Smooth muscle cell of the coronary artery (primary cell): ENCODE data around the gene SLC25A19. TPM values are rescaled to one million over a fixed set of nuclear protein-coding genes. Genes with fewer than 3 reads are reported as not detected.

Experiments used
- total RNA-seq: library from RNA; depleted of rRNA; stranded (reverse); fragments of >200 nt; gene quantifications from 2 replicates; pipeline ENCODE4 v1.2.3, GENCODE V29; 2014; ENCODE audit warnings: low replicate concordance

Gene SLC25A19
- 4.9 and 5.4 TPM in 2 replicates for total RNA-seq

DNA sequence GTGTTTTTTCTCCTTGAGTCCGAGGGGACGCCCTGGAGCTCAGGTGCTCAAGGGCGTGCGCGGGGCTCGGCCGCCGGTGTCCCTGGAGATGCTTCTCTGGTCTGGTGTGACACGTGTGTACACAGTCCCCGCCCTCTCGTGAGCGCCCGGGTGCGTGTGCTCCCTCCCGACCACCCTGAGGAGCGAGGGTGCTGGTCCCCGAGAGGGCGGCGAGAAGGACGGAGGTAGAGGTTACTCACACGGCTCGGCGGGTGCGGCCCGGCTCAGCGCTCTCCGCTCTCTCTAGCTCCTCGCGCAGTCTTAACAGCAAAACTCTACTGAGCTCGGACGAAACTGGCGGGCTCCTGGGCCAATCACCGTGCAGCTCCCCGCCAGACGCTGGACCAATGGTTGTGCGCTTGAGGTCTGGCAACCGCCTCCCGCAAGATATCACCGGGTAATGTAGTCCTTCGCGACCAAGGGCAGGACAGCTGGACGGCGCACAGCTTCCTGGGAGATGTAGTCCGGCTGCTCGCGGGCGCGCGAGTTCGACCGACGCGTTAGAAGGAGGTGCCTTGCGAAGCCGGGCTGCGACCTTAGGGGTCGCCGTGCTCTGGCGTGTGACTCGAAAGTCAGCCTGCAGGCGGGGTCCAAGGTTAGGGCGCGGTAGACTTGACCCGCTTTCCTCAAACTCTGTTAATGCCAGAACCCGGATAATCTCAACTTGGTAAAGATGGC, at the start of gene SLC25A19:
SLC25A19 (minus strand) TSS at position 319 of the 717 bp plus-strand sequence. CDS start 2,669 bp downstream, outside the sequence.

DNA sequence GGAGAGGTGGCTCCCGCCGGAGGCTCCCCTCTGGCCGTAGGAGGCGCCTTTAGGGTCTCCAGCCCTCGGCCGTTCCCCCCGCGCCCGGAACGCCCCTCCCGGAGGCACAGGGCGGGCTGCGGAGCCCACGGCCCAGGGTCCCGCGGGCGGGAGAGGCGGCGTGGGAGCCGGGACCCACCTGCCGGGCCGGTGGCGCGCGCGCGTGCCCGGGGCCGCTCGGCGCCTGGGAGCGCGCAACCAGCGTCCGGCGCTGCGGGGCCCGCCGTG, 18.3 kb downstream of the SLC25A19 start, which contains the start of gene MIF4GD:
MIF4GD (minus strand) TSS at position 266 of the 267 bp plus-strand sequence. CDS start 1,036 bp downstream, outside the sequence.

DNA sequence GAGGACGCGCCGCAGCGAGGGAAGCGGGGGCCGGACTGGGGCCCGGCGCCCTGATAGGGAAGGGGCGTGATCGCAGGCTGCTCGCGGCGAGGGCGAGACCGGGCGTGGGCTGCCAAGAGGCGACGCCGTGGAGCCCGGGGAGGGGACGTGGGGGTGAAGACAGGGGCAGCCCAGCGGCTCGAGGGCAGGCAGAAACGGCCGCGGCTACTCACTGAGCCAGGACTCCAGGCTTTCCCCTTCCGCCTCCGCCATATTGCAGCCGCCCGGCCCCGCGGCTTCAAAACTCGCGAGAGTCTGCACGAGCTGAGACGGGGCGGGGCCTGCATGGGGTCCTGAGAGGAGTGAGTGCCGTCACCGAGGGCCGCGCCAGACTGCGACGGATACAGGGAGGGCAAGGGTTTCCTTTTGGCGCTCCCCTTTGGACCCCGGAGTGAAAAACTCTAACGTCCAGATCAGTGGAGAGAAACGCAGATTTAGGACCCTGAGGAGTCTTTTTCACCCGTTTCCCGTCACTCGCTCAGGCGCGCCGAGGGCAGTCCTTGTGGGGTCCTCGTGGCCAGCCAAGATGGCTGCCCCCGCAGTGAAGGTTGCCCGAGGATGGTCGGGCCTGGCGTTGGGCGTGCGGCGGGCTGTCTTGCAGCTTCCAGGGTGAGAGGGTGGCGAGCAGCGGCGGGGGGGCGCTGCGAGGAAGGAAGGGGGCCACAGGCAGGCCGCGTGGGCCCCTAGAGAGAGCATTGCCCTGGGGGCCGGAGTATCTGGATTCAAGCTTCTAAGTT, 27.7 kb downstream of the SLC25A19 start, which contains the start of the genes GGA3 and MRPS7:
GGA3 (minus strand) TSS at position 271 of the 776 bp plus-strand sequence; CDS start at position 252, 19 bp downstream.
MRPS7 (plus strand) TSS at position 544 of the 776 bp plus-strand sequence; CDS start at position 566, 22 bp downstream.

Other genes with a start within 250 kb of the SLC25A19 start
- 236 and 296 TPM in 2 replicates for gene ATP5PD, start 242.5 kb downstream of the SLC25A19 start, total RNA-seq
- 10.4 and 26.4 TPM in 2 replicates for gene KCTD2, start 242.2 kb downstream of the SLC25A19 start, total RNA-seq
- 0.60 and 2.8 TPM in 2 replicates for gene SLC16A5, start 201.5 kb downstream of the SLC25A19 start, total RNA-seq
- gene ARMC7, start 179.5 kb downstream of the SLC25A19 start, total RNA-seq = 2.0 and 2.1 TPM in 2 replicates
- gene NT5C, start 157.7 kb downstream of the SLC25A19 start, total RNA-seq = 20.4 and 54.6 TPM in 2 replicates
- 16.0 and 107 TPM in 2 replicates for gene JPT1, start 134.9 kb downstream of the SLC25A19 start, total RNA-seq
- gene SUMO2, start 106.5 kb downstream of the SLC25A19 start, total RNA-seq = 148 and 219 TPM in 2 replicates
- 24.6 and 28.5 TPM in 2 replicates for gene NUP85, start 83.8 kb downstream of the SLC25A19 start, total RNA-seq
- gene GGA3, start 27.8 kb downstream of the SLC25A19 start, total RNA-seq = 10.5 and 18.5 TPM in 2 replicates
- 34.2 and 58.6 TPM in 2 replicates for gene MRPS7, start 27.6 kb downstream of the SLC25A19 start, total RNA-seq
- gene MIF4GD, start 18.2 kb downstream of the SLC25A19 start, total RNA-seq = 7.1 and 10.4 TPM in 2 replicates
- gene GRB2, start 116.2 kb upstream of the SLC25A19 start, total RNA-seq = 30.5 and 66.1 TPM in 2 replicates
- gene TMEM94, start 167.2 kb upstream of the SLC25A19 start, total RNA-seq = 16.3 and 22.5 TPM in 2 replicates
- gene CASKIN2, start 226.1 kb upstream of the SLC25A19 start, total RNA-seq = 4.4 and 5.9 TPM in 2 replicates
- gene TSEN54, start 227.1 kb upstream of the SLC25A19 start, total RNA-seq = 8.3 and 10.0 TPM in 2 replicates
- 0.59 and 0.75 TPM in 2 replicates for gene LLGL2, start 236.3 kb upstream of the SLC25A19 start, total RNA-seq